Lung microvascular endothelial cell (primary cell): ENCODE data around the gene CISH. TPM values are rescaled to one million over a fixed set of nuclear protein-coding genes. Genes with fewer than 3 reads are reported as not detected.

Experiments used
- DNase-seq, 2 donors: peaks; one replicate each; pipeline versions ENCODE4 v3.0.0 to v3.0.0-alpha.2; 2010; ENCODE audit warnings: low read depth in 2 of 2
- total RNA-seq: library from RNA; depleted of rRNA; stranded (reverse); fragments of >200 nt; gene quantifications from 2 replicates; pipeline ENCODE4 v1.2.1, GENCODE V29; 2014

CISH gene
- total RNA-seq, 1 donor from 2014 or later: 0.20 TPM

GRCh38 chr3:50612970-50613846 is 1.6 kb upstream of the CISH start:
- no peak for DNase-seq

GRCh38 chr3:50612234-50612882 is 784 bp upstream of the CISH start:
- no peak for DNase-seq

GRCh38 chr3:50610992-50611463 is 546 bp downstream of the CISH start:
- no peak for DNase-seq

GRCh38 chr3:50610181-50610971 is 1.2 kb downstream of the CISH start:
- no peak for DNase-seq

GRCh38 chr3:50609763-50610085 is 1.9 kb downstream of the CISH start:
- DNase-seq: no peak

- no peak for DNase-seq
These were observed 2.4 kb downstream of the CISH start for GRCh38 chr3:50609071-50609762.

- DNase-seq: no peak
These were observed 3.3 kb downstream of the CISH start for GRCh38 chr3:50608278-50608677.

- no peak for DNase-seq
These were observed 4.1 kb downstream of the CISH start for GRCh38 chr3:50607271-50608091.

GRCh38 chr3:50606596-50606995 is 5.0 kb downstream of the CISH start:
- DNase-seq: no peak

GRCh38 chr3:50605901-50606326 is 5.7 kb downstream of the CISH start:
- DNase-seq: no peak

- no peak for DNase-seq
These were observed 6.7 kb downstream of the CISH start for GRCh38 chr3:50604628-50605588.

GRCh38 chr3:50604110-50604621 is 7.4 kb downstream of the CISH start:
- DNase-seq: no peak

GRCh38 chr3:50603261-50604109 is 8.1 kb downstream of the CISH start:
- DNase-seq: no peak

GRCh38 chr3:50602595-50603191 is 8.9 kb downstream of the CISH start:
- no peak for DNase-seq

GRCh38 chr3:50600841-50601591 is 10.6 kb downstream of the CISH start:
- peak; percentile 58 to 89 for DNase-seq

- no peak for DNase-seq
These were observed 11.3 kb downstream of the CISH start for GRCh38 chr3:50600141-50600753.

GRCh38 chr3:50599716-50600118 is 11.9 kb downstream of the CISH start:
- no peak for DNase-seq
